ENCODE data around the gene GABRG3.

The GABRG3 gene

GRCh38 chr15:27328608-27329007 is 357.6 kb downstream of the GABRG3 start:
- no peak for DNase-seq (ENCODE audit: extremely low read depth, low read depth)
- TF ChIP-seq CTCF (IDR thresholded peaks at IDR 0.05; ENCODE audit: low read depth, low read length): no peak

GRCh38 chr15:27330326-27330725 is 359.3 kb downstream of the GABRG3 start:
- DNase-seq (ENCODE audit: extremely low read depth, low read depth): no peak
- no peak for TF ChIP-seq CTCF (IDR thresholded peaks at IDR 0.05; ENCODE audit: low read depth, low read length)

- DNase-seq (ENCODE audit: extremely low read depth, low read depth): no peak
Observed at GRCh38 chr15:27336676-27337075, 365.7 kb downstream of the GABRG3 start.

GRCh38 chr15:27339138-27339537 is 368.2 kb downstream of the GABRG3 start:
- no peak for DNase-seq (ENCODE audit: extremely low read depth, low read depth)
- no peak for TF ChIP-seq CTCF (IDR thresholded peaks at IDR 0.05; ENCODE audit: low read depth, low read length)

More at GRCh38 chr15:27336676-27337075, 365.7 kb downstream of the GABRG3 start:
- TF ChIP-seq CTCF (IDR thresholded peaks at IDR 0.05; ENCODE audit: low read depth, low read length): no peak

GRCh38 chr15:27341780-27342343 is 370.9 kb downstream of the GABRG3 start:
- no peak for TF ChIP-seq CTCF (IDR thresholded peaks at IDR 0.05; ENCODE audit: low read depth, low read length)
- no peak for DNase-seq (ENCODE audit: extremely low read depth, low read depth)

GRCh38 chr15:27342991-27343390 is 372.0 kb downstream of the GABRG3 start:
- TF ChIP-seq CTCF (IDR thresholded peaks at IDR 0.05; ENCODE audit: low read depth, low read length): no peak
- no peak for DNase-seq (ENCODE audit: extremely low read depth, low read depth)

GRCh38 chr15:27352136-27352535 is 381.2 kb downstream of the GABRG3 start:
- no peak for TF ChIP-seq CTCF (IDR thresholded peaks at IDR 0.05; ENCODE audit: low read depth, low read length)
- DNase-seq (ENCODE audit: extremely low read depth, low read depth): no peak

Data from AG09319 (cell line).